Measurements from ENCODE around the gene ACTL8.

DNA sequence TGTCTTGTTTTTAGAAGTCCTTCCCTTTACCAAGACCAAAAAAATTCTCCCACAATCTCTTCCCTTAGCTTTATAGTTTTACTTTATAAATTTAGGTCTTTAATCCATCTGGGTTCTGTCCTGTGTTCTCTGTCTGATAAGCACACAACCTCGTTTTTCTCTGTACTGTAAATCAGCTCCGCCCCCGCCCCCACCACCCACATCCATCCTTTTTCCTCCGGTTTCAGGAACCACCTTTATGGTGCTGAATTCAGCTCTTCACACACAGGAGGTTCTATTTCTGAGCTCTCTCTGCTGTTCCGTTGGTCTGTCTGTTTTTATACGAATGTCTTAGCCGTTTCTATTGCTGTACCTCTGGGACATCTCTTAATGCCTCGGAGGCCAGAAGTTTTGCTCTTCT is 44.5 kb downstream of the ACTL8 start:
- TF ChIP-seq, protein P1, sequence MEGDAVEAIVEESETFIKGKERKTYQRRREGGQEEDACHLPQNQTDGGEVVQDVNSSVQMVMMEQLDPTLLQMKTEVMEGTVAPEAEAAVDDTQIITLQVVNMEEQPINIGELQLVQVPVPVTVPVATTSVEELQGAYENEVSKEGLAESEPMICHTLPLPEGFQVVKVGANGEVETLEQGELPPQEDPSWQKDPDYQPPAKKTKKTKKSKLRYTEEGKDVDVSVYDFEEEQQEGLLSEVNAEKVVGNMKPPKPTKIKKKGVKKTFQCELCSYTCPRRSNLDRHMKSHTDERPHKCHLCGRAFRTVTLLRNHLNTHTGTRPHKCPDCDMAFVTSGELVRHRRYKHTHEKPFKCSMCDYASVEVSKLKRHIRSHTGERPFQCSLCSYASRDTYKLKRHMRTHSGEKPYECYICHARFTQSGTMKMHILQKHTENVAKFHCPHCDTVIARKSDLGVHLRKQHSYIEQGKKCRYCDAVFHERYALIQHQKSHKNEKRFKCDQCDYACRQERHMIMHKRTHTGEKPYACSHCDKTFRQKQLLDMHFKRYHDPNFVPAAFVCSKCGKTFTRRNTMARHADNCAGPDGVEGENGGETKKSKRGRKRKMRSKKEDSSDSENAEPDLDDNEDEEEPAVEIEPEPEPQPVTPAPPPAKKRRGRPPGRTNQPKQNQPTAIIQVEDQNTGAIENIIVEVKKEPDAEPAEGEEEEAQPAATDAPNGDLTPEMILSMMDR (IDR thresholded peaks at IDR 0.05; ENCODE audit: poor library complexity) = no peak
- TF ChIP-seq EZH2phosphoT487 (IDR thresholded peaks at IDR 0.05; ENCODE audit: low read depth, severe bottlenecking, unreplicated experiment) (no peak), EZH2 (IDR thresholded peaks at IDR 0.05; ENCODE audit: borderline replicate concordance) (no peak)
